ENCODE measurements around the gene AVP. TPM values are rescaled to one million over a fixed set of nuclear protein-coding genes. Genes with fewer than 3 reads are reported as not detected.

AVP gene
- total and polyA plus RNA-seq, 9 of the 15 experiments (the other 6 are each of a cell fraction or from before 2014, with no cell fraction given) = not detected

DNA sequence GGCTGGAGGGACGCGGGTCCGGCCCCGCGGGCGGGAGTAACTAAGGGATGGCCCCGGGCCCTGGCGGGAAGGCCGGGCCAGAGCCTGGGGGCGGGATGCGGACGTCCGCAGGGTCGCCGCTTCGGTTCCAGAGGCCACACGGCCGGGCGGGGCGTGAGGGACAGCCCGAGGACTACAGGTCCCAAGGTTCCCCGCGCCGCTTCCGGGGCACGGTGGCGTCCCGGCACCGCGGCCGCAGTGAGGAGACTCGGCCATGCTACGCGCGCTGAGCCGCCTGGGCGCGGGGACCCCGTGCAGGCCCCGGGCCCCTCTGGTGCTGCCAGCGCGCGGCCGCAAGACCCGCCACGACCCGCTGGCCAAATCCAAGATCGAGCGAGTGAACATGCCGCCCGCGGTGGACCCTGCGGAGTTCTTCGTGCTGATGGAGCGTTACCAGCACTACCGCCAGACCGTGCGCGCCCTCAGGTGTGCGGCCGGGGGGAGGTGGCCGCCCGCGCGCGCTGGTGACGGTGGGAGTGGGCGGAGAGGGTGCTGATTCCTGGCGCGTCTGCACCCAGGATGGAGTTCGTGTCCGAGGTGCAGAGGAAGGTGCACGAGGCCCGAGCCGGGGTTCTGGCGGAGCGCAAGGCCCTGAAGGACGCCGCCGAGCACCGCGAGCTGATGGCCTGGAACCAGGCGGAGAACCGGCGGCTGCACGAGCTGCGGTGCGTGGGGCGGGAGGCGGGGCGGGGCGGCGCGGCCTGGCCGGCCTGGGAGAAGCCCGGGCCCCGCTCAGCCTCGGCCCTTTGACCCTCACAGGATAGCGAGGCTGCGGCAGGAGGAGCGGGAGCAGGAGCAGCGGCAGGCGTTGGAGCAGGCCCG, 38.5 kb downstream of the AVP start, which contains the start of gene MRPS26 (continued):
- no peak for TF ChIP-seq ZNF695 (CRISPR knock-in tag; IDR thresholded peaks at IDR 0.05)
- TF ChIP-seq, protein P1, sequence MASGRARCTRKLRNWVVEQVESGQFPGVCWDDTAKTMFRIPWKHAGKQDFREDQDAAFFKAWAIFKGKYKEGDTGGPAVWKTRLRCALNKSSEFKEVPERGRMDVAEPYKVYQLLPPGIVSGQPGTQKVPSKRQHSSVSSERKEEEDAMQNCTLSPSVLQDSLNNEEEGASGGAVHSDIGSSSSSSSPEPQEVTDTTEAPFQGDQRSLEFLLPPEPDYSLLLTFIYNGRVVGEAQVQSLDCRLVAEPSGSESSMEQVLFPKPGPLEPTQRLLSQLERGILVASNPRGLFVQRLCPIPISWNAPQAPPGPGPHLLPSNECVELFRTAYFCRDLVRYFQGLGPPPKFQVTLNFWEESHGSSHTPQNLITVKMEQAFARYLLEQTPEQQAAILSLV (tag; IDR thresholded peaks at IDR 0.05) = no peak
- no peak for TF ChIP-seq BMI1 (IDR thresholded peaks at IDR 0.05; ENCODE audit: low read length)
- no peak for TF ChIP-seq SRSF7 (optimal IDR thresholded peaks at IDR 0.05; ENCODE audit: low read depth, low read length)
- TF ChIP-seq, protein P2, sequence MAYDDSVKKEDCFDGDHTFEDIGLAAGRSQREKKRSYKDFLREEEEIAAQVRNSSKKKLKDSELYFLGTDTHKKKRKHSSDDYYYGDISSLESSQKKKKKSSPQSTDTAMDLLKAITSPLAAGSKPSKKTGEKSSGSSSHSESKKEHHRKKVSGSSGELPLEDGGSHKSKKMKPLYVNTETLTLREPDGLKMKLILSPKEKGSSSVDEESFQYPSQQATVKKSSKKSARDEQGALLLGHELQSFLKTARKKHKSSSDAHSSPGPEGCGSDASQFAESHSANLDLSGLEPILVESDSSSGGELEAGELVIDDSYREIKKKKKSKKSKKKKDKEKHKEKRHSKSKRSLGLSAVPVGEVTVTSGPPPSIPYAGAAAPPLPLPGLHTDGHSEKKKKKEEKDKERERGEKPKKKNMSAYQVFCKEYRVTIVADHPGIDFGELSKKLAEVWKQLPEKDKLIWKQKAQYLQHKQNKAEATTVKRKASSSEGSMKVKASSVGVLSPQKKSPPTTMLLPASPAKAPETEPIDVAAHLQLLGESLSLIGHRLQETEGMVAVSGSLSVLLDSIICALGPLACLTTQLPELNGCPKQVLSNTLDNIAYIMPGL (CRISPR knock-in tag; IDR thresholded peaks at IDR 0.05) = no peak
- TF ChIP-seq CBX1 (IDR thresholded peaks at IDR 0.05; ENCODE audit: low read depth) = no peak
- TF ChIP-seq PHTF2 (CRISPR knock-in tag; IDR thresholded peaks at IDR 0.05) = no peak
- no peak for TF ChIP-seq GTF2B (IDR thresholded peaks at IDR 0.05; ENCODE audit: extremely low read depth, insufficient read length)
- no peak for TF ChIP-seq PYGO2 (tag; IDR thresholded peaks at IDR 0.05)
- TF ChIP-seq ELF1 (tag; IDR thresholded peaks at IDR 0.05) = peak; percentile 87
- TF ChIP-seq SAP30 (IDR thresholded peaks at IDR 0.05; ENCODE audit: borderline replicate concordance, insufficient read depth, low read depth, low read length, poor library complexity, severe bottlenecking) = peak; percentile 71
- TF ChIP-seq DACH1 (IDR thresholded peaks at IDR 0.05; ENCODE audit: partially characterized antibody) = no peak
- no peak for TF ChIP-seq RUNX1 (IDR thresholded peaks at IDR 0.05; ENCODE audit: low read depth)
- no peak for TF ChIP-seq IRF2 (CRISPR knock-in tag; IDR thresholded peaks at IDR 0.05)
- TF ChIP-seq RAD21 (CRISPR knock-in tag; conservative IDR thresholded peaks at IDR 0.05 in 1 of 2, IDR thresholded peaks at IDR 0.05 in 1 of 2) = peak in 1 of 2 experiments; percentile 11; a peak in 1 of 4 replicates
- TF ChIP-seq SOX6 (IDR thresholded peaks at IDR 0.05) = 0 out of 2 replicates have a peak, but pooled peaks have one; percentile 30
- TF ChIP-seq ZEB2 (IDR thresholded peaks at IDR 0.05) = peak; percentile 42; the same call in 1 of the 2 replicates
- TF ChIP-seq MBD2 (IDR thresholded peaks at IDR 0.05; ENCODE audit: borderline replicate concordance, low read depth) = no peak; the same call in 1 of the 2 replicates
- 0 out of 2 replicates have a peak, but pooled peaks have one; percentile 4 for TF ChIP-seq HDAC6 (IDR thresholded peaks at IDR 0.05; ENCODE audit: low read depth, low read length)
- TF ChIP-seq ZNF740 (CRISPR knock-in tag; IDR thresholded peaks at IDR 0.05) = no peak
- TF ChIP-seq ZNF740 (tag; IDR thresholded peaks at IDR 0.05) = no peak
- TF ChIP-seq NR2C2 (CRISPR knock-in tag; IDR thresholded peaks at IDR 0.05) = peak; percentile 91
- TF ChIP-seq NR2C2 (tag; IDR thresholded peaks at IDR 0.05) = peak; percentile 98

Measured in K562 (cell line).